HFFc6 (cell line): ENCODE data around the gene ARF1. TPM values are rescaled to one million over a fixed set of nuclear protein-coding genes. Genes with fewer than 3 reads are reported as not detected.

Experiments
- DNase-seq: peaks from one replicate; pipeline ENCODE4 v3.0.0-alpha.2; 2018
- H3K27ac Mint-ChIP-seq: 2 replicates; pipeline ENCODE4 v1.8.0; 2020; ENCODE audit warnings: mild to moderate bottlenecking, mixed read lengths
- H3K27me3 Mint-ChIP-seq: 2 replicates; pipeline ENCODE4 v1.8.0; 2021; ENCODE audit warnings: mild to moderate bottlenecking, moderate library complexity, mixed read lengths; ENCODE audit not compliant: insufficient read depth
- H3K36me3 Mint-ChIP-seq: 2 replicates; pipeline ENCODE4 v1.8.0; 2021; ENCODE audit warnings: low read depth, mixed read lengths
- H3K4me1 Mint-ChIP-seq: 2 replicates; pipeline ENCODE4 v1.8.0; 2020; ENCODE audit warnings: low read depth, mixed read lengths
- H3K4me3 Mint-ChIP-seq: 2 replicates; pipeline ENCODE4 v1.8.0; 2020; ENCODE audit warnings: mild to moderate bottlenecking, moderate library complexity, mixed read lengths
- H3K9me3 Mint-ChIP-seq: 2 replicates; pipeline ENCODE4 v1.8.0; 2020; ENCODE audit warnings: mild to moderate bottlenecking, mixed read lengths
- CTCF ChIP-seq: fragments of 200-600 bp; sonication (generic); IDR thresholded peaks from 2 replicates; pipeline ENCODE4 v1.5.0; 2021; ENCODE audit warnings: antibody characterized with exemption, mild to moderate bottlenecking
- total RNA-seq, 6 experiments: library from RNA; stranded (reverse); fragmentation: NEBNext Ultra II Directional; extraction: Animal tissue kit (Norgen Biotek cat#: 25700); gene quantifications; 2 replicates in 1 of 6; 3 replicates in 5 of 6; pipeline ENCODE4 v1.2.3, GENCODE V29; 2021

ARF1 gene
- total RNA-seq, 6 experiments from 2014 or later = 578 to 615 (median 590) TPM

DNA sequence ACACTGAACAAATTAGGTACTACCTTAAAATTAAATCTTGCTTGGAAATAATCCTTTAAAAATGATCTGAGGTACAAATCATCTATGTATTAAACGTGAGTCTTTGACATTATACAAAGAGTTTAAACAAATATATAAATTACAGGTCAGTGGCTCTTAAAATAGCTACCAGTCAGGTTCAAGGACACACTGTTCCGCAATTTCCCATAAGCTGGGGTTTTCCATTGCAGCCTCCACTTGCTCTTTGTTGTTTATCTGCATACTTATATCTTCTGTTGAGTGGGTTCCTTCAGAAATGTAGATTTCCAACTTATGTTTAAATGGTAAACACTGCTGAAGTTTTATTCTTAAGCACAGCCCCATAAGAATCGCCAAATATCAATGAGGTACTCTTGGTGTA, 32.3 kb downstream of the ARF1 start:
- no peak overlapping the region for H3K4me3 Mint-ChIP-seq
- H3K9me3 Mint-ChIP-seq = peaks cover 15% of the 10 kb centered on the region
- H3K27me3 Mint-ChIP-seq = peaks cover under 1% of the 10 kb centered on the region; the same call in 1 of the 2 replicates
- peaks cover 10% of the 10 kb centered on the region for H3K4me1 Mint-ChIP-seq
- no peak for DNase-seq
- H3K36me3 Mint-ChIP-seq = peaks cover 9% of the 10 kb centered on the region
- no peak for TF ChIP-seq CTCF
- H3K27ac Mint-ChIP-seq = no peak overlapping the region

DNA sequence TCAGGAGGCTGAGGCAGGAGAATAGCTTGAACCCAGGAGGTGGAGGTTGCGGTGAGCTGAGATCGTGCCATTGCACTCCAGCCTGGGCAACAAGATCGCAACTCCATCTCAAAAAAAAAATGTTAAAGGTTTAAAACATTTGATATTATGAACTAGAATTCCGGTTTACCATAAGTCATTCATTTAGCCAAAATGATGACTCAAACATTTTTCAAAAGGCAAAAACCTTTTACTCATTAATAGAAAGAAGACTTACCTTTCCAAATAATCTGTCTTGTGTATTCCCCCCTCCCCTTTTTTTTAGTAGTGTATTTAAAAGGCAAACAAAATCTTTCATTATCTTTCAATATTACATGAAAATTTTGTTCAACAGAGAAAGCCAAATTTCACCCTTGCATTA, 34.8 kb downstream of the ARF1 start:
- TF ChIP-seq CTCF = no peak
- DNase-seq = no peak
- H3K4me3 Mint-ChIP-seq = no peak overlapping the region
- H3K27ac Mint-ChIP-seq = no peak overlapping the region
- H3K9me3 Mint-ChIP-seq = peaks cover 15% of the 10 kb centered on the region
- H3K36me3 Mint-ChIP-seq = peaks cover 9% of the 10 kb centered on the region
- H3K4me1 Mint-ChIP-seq = peaks cover 18% of the 10 kb centered on the region
- H3K27me3 Mint-ChIP-seq = no peaks in the 10 kb centered on the region; the same call in none of the 2 replicates

- H3K4me3 Mint-ChIP-seq = no peak overlapping the region
- no peak overlapping the region for H3K27ac Mint-ChIP-seq
- TF ChIP-seq CTCF = no peak
- H3K36me3 Mint-ChIP-seq = peaks cover 9% of the 10 kb centered on the region
- H3K9me3 Mint-ChIP-seq = peaks cover 15% of the 10 kb centered on the region
- peaks cover 18% of the 10 kb centered on the region for H3K4me1 Mint-ChIP-seq
- H3K27me3 Mint-ChIP-seq = peaks cover 5% of the 10 kb centered on the region
- DNase-seq = no peak
Measured at GRCh38 chr1:228118040-228118439, 35.5 kb downstream of the ARF1 start.

DNA sequence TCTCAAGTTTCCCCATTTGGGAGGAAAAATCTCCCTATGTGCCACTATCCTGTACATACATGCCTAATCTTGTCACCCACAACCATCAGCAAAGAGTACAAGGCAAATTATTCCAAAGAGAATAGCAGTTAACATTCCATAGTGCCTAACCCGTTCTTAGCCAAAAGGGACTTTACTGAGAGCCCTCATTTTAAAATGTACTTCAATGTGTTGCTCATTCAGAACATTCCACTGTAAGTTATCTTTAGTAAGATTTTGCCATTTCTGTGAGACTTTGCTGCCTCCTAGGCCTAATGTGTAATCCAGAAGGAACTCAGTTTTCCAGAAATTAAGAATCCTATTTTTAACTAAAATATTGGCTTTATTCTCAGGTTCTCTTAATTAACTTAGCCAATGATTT, 37.8 kb downstream of the ARF1 start:
- peaks cover 9% of the 10 kb centered on the region for H3K36me3 Mint-ChIP-seq
- TF ChIP-seq CTCF = no peak
- peaks cover 15% of the 10 kb centered on the region for H3K9me3 Mint-ChIP-seq
- peak overlapping the region; percentile 67 for H3K27ac Mint-ChIP-seq
- peaks cover 18% of the 10 kb centered on the region for H3K4me1 Mint-ChIP-seq
- peaks cover 9% of the 10 kb centered on the region for H3K27me3 Mint-ChIP-seq
- H3K4me3 Mint-ChIP-seq = no peak overlapping the region
- peak; percentile 17 for DNase-seq

DNA sequence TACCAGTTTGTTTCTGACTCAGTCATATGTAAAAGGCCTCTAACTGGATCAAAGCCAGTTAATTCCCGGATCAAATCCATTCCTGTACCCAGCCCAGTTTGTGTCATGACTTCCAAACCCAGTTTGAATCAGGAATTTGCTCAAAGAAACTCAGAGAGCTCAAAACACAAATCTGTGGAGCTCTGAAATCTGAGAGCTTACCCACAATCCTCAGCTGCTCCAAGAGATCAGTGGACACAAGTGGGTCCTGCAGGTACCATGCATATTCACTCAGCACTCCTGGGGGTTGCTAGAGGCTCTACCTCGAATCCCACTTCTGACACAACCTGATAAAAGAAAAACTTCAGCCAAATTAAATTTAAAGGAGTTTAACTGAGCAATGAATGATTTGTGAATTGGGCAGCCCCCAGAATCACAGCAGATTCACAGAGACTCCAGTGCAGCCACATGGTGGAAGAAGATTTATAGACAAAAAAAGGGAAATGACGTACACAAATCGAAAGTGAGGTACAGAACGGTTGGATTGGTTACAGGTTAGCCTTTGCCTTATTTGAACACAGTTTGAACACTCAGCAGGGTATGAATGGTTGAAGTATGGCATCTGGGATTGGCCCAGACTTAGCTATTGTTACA, 38.5 kb downstream of the ARF1 start:
- Mint-ChIP-seq H3K9me3 (peaks cover 15% of the 10 kb centered on the region), H3K36me3 (peaks cover 9% of the 10 kb centered on the region), H3K4me3 (no peak overlapping the region; the same call in 1 of the 2 replicates), H3K27ac (peak overlapping the region; percentile 67), H3K27me3 (peaks cover 9% of the 10 kb centered on the region), H3K4me1 (peaks cover 18% of the 10 kb centered on the region)
- no peak for TF ChIP-seq CTCF
- DNase-seq = peak; percentile 45
